ENCODE data around the gene RERE. TPM values are rescaled to one million over a fixed set of nuclear protein-coding genes. Genes with fewer than 3 reads are reported as not detected.

The RERE gene
- total RNA-seq, 1 experiment from 2014 or later, result 217 TPM

DNA sequence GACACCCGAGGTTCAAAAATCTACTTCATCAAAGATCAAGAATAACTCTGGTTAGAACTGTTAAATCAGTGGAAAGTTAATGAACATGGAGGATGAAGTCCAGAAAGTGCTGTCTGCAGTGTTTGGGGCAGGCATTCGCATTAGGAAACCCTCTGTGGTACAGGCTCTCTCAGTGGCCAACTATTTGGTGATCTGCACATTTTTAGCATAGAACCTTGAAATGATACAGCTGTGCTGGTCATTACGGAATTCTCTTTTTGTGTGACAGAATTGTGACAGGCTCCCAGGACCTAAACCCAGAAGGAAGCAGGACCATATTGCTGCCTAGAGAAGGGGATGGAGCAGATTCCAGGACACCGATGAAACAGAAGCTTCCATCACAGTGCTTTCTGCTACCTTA lies 410.5 kb downstream of the RERE start:
- Histone ChIP-seq H3K4me1 (ENCODE audit: control insufficient read depth, insufficient read depth, low read length) (peaks cover 52% of the 10 kb centered on the region), H3K9me3 (ENCODE audit: control insufficient read depth, insufficient read depth, low read depth, low read length) (no peaks in the 10 kb centered on the region), H3K4me3 (ENCODE audit: low read depth in 2 of 2, low read length in 2 of 2) (no peak overlapping the region), H3K27ac (ENCODE audit: low read length) (peak overlapping the region; percentile 99), H3K36me3 (ENCODE audit: control insufficient read depth, insufficient read depth, low read length) (peaks cover 18% of the 10 kb centered on the region), H3K27me3 (ENCODE audit: control insufficient read depth, insufficient read depth, low read length) (no peaks in the 10 kb centered on the region)
- no peak for ATAC-seq
- no TSS peak for BruUV-seq (replicated peaks)
- in situ Hi-C loops (cut with HindIII; ENCODE audit: low pct_unique_long_range_greater_than_20kb, low sequenced_read_pairs) (no loop called here), intact Hi-C loops (cut with micrococcal nuclease; ENCODE audit: unreplicated experiment) (no loop called here)
- ChIA-PET CTCF (interaction anchor here (0.8 kb wide), 1 partner anchor 306 kb away, joined by 4 read pairs; no protein-coding TSS in a partner anchor), POLR2A (no interaction called here)
- TF ChIP-seq SIN3A (IDR thresholded peaks at IDR 0.05; ENCODE audit: borderline replicate concordance, insufficient read depth, low read depth, low read length) (no peak), TCF7L2 (IDR thresholded peaks at IDR 0.05; ENCODE audit: low read depth, low read length) (no peak), POLR2AphosphoS5 (IDR thresholded peaks at IDR 0.05; ENCODE audit: low read depth, low read length) (no peak)
- TF ChIP-seq, protein P1, sequence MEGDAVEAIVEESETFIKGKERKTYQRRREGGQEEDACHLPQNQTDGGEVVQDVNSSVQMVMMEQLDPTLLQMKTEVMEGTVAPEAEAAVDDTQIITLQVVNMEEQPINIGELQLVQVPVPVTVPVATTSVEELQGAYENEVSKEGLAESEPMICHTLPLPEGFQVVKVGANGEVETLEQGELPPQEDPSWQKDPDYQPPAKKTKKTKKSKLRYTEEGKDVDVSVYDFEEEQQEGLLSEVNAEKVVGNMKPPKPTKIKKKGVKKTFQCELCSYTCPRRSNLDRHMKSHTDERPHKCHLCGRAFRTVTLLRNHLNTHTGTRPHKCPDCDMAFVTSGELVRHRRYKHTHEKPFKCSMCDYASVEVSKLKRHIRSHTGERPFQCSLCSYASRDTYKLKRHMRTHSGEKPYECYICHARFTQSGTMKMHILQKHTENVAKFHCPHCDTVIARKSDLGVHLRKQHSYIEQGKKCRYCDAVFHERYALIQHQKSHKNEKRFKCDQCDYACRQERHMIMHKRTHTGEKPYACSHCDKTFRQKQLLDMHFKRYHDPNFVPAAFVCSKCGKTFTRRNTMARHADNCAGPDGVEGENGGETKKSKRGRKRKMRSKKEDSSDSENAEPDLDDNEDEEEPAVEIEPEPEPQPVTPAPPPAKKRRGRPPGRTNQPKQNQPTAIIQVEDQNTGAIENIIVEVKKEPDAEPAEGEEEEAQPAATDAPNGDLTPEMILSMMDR (IDR thresholded peaks at IDR 0.05), result no peak
- TF ChIP-seq, protein P2, sequence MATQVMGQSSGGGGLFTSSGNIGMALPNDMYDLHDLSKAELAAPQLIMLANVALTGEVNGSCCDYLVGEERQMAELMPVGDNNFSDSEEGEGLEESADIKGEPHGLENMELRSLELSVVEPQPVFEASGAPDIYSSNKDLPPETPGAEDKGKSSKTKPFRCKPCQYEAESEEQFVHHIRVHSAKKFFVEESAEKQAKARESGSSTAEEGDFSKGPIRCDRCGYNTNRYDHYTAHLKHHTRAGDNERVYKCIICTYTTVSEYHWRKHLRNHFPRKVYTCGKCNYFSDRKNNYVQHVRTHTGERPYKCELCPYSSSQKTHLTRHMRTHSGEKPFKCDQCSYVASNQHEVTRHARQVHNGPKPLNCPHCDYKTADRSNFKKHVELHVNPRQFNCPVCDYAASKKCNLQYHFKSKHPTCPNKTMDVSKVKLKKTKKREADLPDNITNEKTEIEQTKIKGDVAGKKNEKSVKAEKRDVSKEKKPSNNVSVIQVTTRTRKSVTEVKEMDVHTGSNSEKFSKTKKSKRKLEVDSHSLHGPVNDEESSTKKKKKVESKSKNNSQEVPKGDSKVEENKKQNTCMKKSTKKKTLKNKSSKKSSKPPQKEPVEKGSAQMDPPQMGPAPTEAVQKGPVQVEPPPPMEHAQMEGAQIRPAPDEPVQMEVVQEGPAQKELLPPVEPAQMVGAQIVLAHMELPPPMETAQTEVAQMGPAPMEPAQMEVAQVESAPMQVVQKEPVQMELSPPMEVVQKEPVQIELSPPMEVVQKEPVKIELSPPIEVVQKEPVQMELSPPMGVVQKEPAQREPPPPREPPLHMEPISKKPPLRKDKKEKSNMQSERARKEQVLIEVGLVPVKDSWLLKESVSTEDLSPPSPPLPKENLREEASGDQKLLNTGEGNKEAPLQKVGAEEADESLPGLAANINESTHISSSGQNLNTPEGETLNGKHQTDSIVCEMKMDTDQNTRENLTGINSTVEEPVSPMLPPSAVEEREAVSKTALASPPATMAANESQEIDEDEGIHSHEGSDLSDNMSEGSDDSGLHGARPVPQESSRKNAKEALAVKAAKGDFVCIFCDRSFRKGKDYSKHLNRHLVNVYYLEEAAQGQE (IDR thresholded peaks at IDR 0.05; ENCODE audit: insufficient read depth in 1 of 2, low read depth in 2 of 2, low read length in 1 of 2), result no peak
- no peak for DNase-seq (ENCODE audit: low read depth, low spot score)

DNA sequence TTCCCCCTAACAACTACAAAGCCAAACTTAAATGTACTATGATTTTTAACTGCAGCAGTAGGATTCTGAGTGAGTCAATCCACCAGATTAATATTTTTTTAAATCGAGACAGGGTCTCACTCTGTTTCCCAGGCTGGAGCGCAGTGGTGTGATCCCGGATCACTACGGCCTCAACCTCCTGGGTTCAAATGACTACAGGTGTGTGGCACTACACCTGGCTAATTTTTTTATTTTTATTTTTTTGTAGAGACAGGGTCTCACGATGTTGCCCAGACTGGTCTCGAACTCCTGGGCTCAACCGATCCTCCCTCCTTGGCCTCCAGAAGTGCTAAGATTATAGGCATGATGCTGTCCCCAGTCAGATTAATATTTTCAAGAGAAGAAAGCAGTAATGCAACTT lies 411.4 kb downstream of the RERE start:
- POLR2A ChIA-PET, result no interaction called here
- Histone ChIP-seq H3K27ac (ENCODE audit: low read length) (peak overlapping the region; percentile 99), H3K36me3 (ENCODE audit: control insufficient read depth, insufficient read depth, low read length) (peaks cover 18% of the 10 kb centered on the region), H3K9me3 (ENCODE audit: control insufficient read depth, insufficient read depth, low read depth, low read length) (no peaks in the 10 kb centered on the region), H3K4me1 (ENCODE audit: control insufficient read depth, insufficient read depth, low read length) (peaks cover 43% of the 10 kb centered on the region), H3K27me3 (ENCODE audit: control insufficient read depth, insufficient read depth, low read length) (no peaks in the 10 kb centered on the region), H3K4me3 (ENCODE audit: low read depth in 2 of 2, low read length in 2 of 2) (no peak overlapping the region)
- in situ Hi-C loops (cut with HindIII; ENCODE audit: low pct_unique_long_range_greater_than_20kb, low sequenced_read_pairs) (no loop called here), intact Hi-C loops (cut with micrococcal nuclease; ENCODE audit: unreplicated experiment) (no loop called here)
- no peak for DNase-seq (ENCODE audit: low read depth, low spot score)
- BruUV-seq (replicated peaks), result no TSS peak
- CTCF ChIA-PET, result no interaction called here
- no peak for ATAC-seq
- TF ChIP-seq SIN3A (IDR thresholded peaks at IDR 0.05; ENCODE audit: borderline replicate concordance, insufficient read depth, low read depth, low read length), result no peak
- TF ChIP-seq, protein P1 (IDR thresholded peaks at IDR 0.05), result no peak
- no peak for TF ChIP-seq POLR2AphosphoS5 (IDR thresholded peaks at IDR 0.05; ENCODE audit: low read depth, low read length)
- TF ChIP-seq, protein P2 (IDR thresholded peaks at IDR 0.05; ENCODE audit: insufficient read depth in 1 of 2, low read depth in 2 of 2, low read length in 1 of 2), result no peak
- no peak for TF ChIP-seq TCF7L2 (IDR thresholded peaks at IDR 0.05; ENCODE audit: low read depth, low read length)

Measured in Panc1 (cell line).